KMS-11 (cell line): ENCODE results near the gene CABYR.

Experiments used
- H2AFZ ChIP-seq: fragments of 200-600 bp; sonication (generic); 2 replicates; pipeline ENCODE4 v1.6.1; 2016; ENCODE audit warnings: antibody characterized with exemption, mixed run types, low read depth
- H3K27ac ChIP-seq: fragments of 200-600 bp; sonication (generic); 2 replicates; pipeline ENCODE4 v1.6.1; 2016; ENCODE audit warnings: mild to moderate bottlenecking, mixed run types
- H3K27me3 ChIP-seq: fragments of 200-600 bp; sonication (generic); 2 replicates; pipeline ENCODE4 v1.6.1; 2017; ENCODE audit warnings: mild to moderate bottlenecking, low read depth, mixed run types, moderate library complexity; ENCODE audit not compliant: insufficient read depth
- H3K36me3 ChIP-seq: fragments of 200-600 bp; sonication (generic); 2 replicates; pipeline ENCODE4 v1.6.1; 2017; ENCODE audit warnings: mild to moderate bottlenecking, mixed run types; ENCODE audit not compliant: insufficient read depth
- H3K4me1 ChIP-seq: fragments of 200-600 bp; sonication (generic); 2 replicates; pipeline ENCODE4 v1.6.1; 2016; ENCODE audit warnings: mild to moderate bottlenecking, low read depth, mixed run types; ENCODE audit not compliant: poor library complexity, severe bottlenecking
- H3K4me2 ChIP-seq: fragments of 200-600 bp; sonication (generic); 2 replicates; pipeline ENCODE4 v1.7.0; 2016; ENCODE audit warnings: mild to moderate bottlenecking, mixed run types
- H3K4me3 ChIP-seq: fragments of 200-600 bp; sonication (generic); IDR thresholded peaks from 2 replicates; pipeline ENCODE4 v1.6.1; 2017; ENCODE audit warnings: low read depth, low read length, mixed read lengths; ENCODE audit not compliant: insufficient read depth
- H3K79me2 ChIP-seq: fragments of 200-600 bp; sonication (generic); 2 replicates; pipeline ENCODE4 v1.6.1; 2016; ENCODE audit warnings: low read depth, mixed run types; ENCODE audit not compliant: insufficient read depth
- H3K9ac ChIP-seq: fragments of 200-600 bp; sonication (generic); 2 replicates; pipeline ENCODE4 v1.6.1; 2016; ENCODE audit warnings: mild to moderate bottlenecking, mixed run types
- H4K20me1 ChIP-seq: fragments of 200-600 bp; sonication (generic); 2 replicates; pipeline ENCODE4 v1.6.1; 2016; ENCODE audit warnings: mild to moderate bottlenecking, mixed run types; ENCODE audit not compliant: insufficient read depth
- CTCF ChIP-seq: fragments of 200-600 bp; sonication (generic); conservative IDR thresholded peaks from 2 replicates; pipeline ENCODE4 v1.6.1; 2017; ENCODE audit warnings: low read depth, mild to moderate bottlenecking, antibody characterized with exemption, low read length, moderate library complexity, mixed read lengths

The CABYR gene

DNA sequence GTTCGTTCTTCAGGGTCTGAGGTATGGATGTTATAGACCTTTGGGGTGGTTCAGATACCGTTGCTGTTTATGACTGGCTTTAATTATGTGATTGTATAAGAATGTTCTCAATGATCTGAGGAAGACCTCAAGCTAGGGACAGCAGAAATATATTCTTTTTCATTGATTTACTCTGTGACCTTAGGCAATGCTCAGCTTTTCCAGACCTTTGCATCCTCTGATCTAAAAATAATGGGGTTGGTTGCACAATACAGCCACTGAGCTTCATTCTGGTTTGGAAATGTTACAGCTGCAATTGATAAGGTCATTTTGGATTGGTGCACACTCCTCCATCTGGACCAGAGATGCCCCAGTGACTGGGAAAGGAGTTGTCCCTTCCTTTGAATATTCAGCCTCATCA lies 17.2 kb upstream of the CABYR start:
- Histone ChIP-seq H3K36me3 (no peaks in the 10 kb centered on the region), H2AFZ (no peak overlapping the region), H3K4me2 (no peak overlapping the region), H3K4me1 (no peaks in the 10 kb centered on the region), H3K79me2 (no peaks in the 10 kb centered on the region), H3K27ac (no peak overlapping the region), H3K27me3 (no peaks in the 10 kb centered on the region), H4K20me1 (no peaks in the 10 kb centered on the region), H3K4me3 (no peak overlapping the region), H3K9ac (no peak overlapping the region)
- no peak for TF ChIP-seq CTCF

DNA sequence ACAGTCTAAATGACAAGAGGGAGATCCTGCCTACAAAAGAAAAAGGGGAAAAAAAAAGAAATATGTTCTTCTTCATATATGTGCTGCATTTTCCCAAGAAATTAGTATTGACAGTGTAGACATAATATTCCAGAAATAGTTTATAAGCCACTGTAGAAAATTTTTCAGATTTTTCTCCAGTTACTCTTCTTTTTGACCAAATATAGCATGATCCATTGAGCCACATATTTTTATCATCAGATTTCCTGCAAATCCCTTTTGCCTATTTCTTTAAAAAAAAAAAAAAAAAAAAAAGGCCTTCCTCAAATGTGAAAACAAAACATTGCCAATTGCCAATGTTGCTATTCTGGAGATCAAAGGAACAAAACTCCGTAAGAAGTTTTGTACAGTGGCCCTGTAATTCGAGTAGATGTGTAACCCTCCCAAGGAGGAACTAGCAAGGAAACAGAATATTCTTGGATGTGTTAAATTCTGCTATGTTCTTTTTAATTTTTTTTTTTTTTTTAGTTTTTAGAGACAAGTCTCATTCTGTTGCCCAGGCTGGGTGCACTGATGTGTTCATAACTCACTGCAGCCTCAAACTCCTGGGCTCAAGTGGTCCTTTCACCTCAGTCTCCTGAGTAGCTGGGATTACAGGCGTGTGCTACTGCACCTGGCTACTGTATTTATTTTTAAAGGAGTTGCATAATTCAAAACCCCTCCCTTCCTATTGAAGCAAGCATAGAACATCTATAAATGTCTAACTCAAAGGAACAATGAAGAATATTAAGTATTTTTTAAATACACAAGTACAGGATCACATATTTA lies 12.5 kb upstream of the CABYR start:
- Histone ChIP-seq H3K4me3 (no peak overlapping the region), H3K27me3 (no peaks in the 10 kb centered on the region), H3K27ac (no peak overlapping the region), H4K20me1 (no peaks in the 10 kb centered on the region), H3K4me1 (no peaks in the 10 kb centered on the region), H3K4me2 (no peak overlapping the region), H3K36me3 (no peaks in the 10 kb centered on the region), H3K79me2 (no peaks in the 10 kb centered on the region), H3K9ac (no peak overlapping the region), H2AFZ (no peak overlapping the region)
- TF ChIP-seq CTCF: no peak

GRCh38 chr18:24127735-24128134 lies 11.1 kb upstream of the CABYR start:
- H2AFZ ChIP-seq: no peak overlapping the region
- H3K36me3 ChIP-seq: no peaks in the 10 kb centered on the region
- no peak overlapping the region for H3K4me3 ChIP-seq
- H3K4me1 ChIP-seq: no peaks in the 10 kb centered on the region
- H3K9ac ChIP-seq: no peak overlapping the region
- no peak overlapping the region for H3K4me2 ChIP-seq
- no peak for TF ChIP-seq CTCF
- H3K27ac ChIP-seq: no peak overlapping the region
- H3K79me2 ChIP-seq: no peaks in the 10 kb centered on the region
- H3K27me3 ChIP-seq: no peaks in the 10 kb centered on the region
- H4K20me1 ChIP-seq: no peaks in the 10 kb centered on the region

GRCh38 chr18:24128700-24129099 lies 10.2 kb upstream of the CABYR start:
- Histone ChIP-seq H3K27me3 (no peaks in the 10 kb centered on the region), H3K36me3 (no peaks in the 10 kb centered on the region), H3K4me2 (no peak overlapping the region), H3K79me2 (no peaks in the 10 kb centered on the region), H2AFZ (no peak overlapping the region), H3K27ac (no peak overlapping the region), H3K9ac (no peak overlapping the region), H3K4me3 (no peak overlapping the region), H3K4me1 (no peaks in the 10 kb centered on the region), H4K20me1 (no peaks in the 10 kb centered on the region)
- no peak for TF ChIP-seq CTCF
